NCI-H1105 (cell line): ENCODE data around the gene SMARCA4.
"Not testable (repeated sequence)": the region's sequence is repeated elsewhere in the genome, so short reads cannot be mapped to it uniquely, and the experiment has no call there.

Experiments used
- DNase-seq: peaks from one replicate; lab custom pipeline; 2025; lab: John Stamatoyannopoulos, UW

The SMARCA4 gene

GRCh38 chr19:10979951-10980381, 19.1 kb downstream of the SMARCA4 start:
- no peak for DNase-seq

GRCh38 chr19:10981252-10981895, 20.5 kb downstream of the SMARCA4 start:
- DNase-seq, result no peak

- no peak for DNase-seq
These were observed 22.2 kb downstream of the SMARCA4 start for GRCh38 chr19:10983026-10983425.

- no peak for DNase-seq
These were observed 23.4 kb downstream of the SMARCA4 start for GRCh38 chr19:10984166-10984735.

- DNase-seq, result no peak
These were observed 24.7 kb downstream of the SMARCA4 start for GRCh38 chr19:10985502-10985901.

GRCh38 chr19:10986301-10987127, 25.7 kb downstream of the SMARCA4 start:
- DNase-seq, result no peak

- DNase-seq, result no peak
These were observed 26.9 kb downstream of the SMARCA4 start for GRCh38 chr19:10987571-10988297.

GRCh38 chr19:10988380-10988779, 27.6 kb downstream of the SMARCA4 start:
- DNase-seq, result no peak

GRCh38 chr19:10988921-10989320, 28.1 kb downstream of the SMARCA4 start:
- DNase-seq, result no peak

GRCh38 chr19:10991076-10991475, 30.2 kb downstream of the SMARCA4 start:
- no peak for DNase-seq

- no peak for DNase-seq
These were observed 30.8 kb downstream of the SMARCA4 start for GRCh38 chr19:10991521-10992081.

GRCh38 chr19:10992174-10992573, 31.3 kb downstream of the SMARCA4 start:
- not testable (repeated sequence) for DNase-seq

- no peak for DNase-seq
These were observed 35.2 kb downstream of the SMARCA4 start for GRCh38 chr19:10995926-10996600.

- DNase-seq, result no peak
These were observed 37.3 kb downstream of the SMARCA4 start for GRCh38 chr19:10998045-10998533.

- DNase-seq, result no peak
These were observed 37.8 kb downstream of the SMARCA4 start for GRCh38 chr19:10998666-10999065.

GRCh38 chr19:11005521-11005920, 44.7 kb downstream of the SMARCA4 start:
- no peak for DNase-seq

- DNase-seq, result no peak
These were observed 46.6 kb downstream of the SMARCA4 start for GRCh38 chr19:11007385-11007784.

GRCh38 chr19:11007962-11008532, 47.2 kb downstream of the SMARCA4 start:
- DNase-seq, result no peak

- no peak for DNase-seq
These were observed 49.2 kb downstream of the SMARCA4 start for GRCh38 chr19:11010041-11010440.

- no peak for DNase-seq
These were observed 51.7 kb downstream of the SMARCA4 start for GRCh38 chr19:11012507-11012906.

- no peak for DNase-seq
These were observed 52.9 kb downstream of the SMARCA4 start for GRCh38 chr19:11013771-11014170.
